Measurements from ENCODE around the gene HSD17B12. TPM values are rescaled to one million over a fixed set of nuclear protein-coding genes. Genes with fewer than 3 reads are reported as not detected.

Gene HSD17B12
- total and polyA plus RNA-seq, 2 of the 13 experiments (the other 11 are each of a cell fraction or from before 2014, with no cell fraction given): 50.3 to 117 TPM

GRCh38 chr11:43823851-43824250 is 143.3 kb downstream of the HSD17B12 start:
- intact Hi-C loops (cut with micrococcal nuclease; ENCODE audit: unreplicated experiment) (no loop called here), in situ Hi-C loops (cut with HindIII; ENCODE audit: extremely low pct_ligation_motif_present, low pct_unique_long_range_greater_than_20kb) (no loop called here)
- 76% methylated on average over 5 of the region's 5 CpGs for WGBS (ENCODE audit: low lambda C conversion rate)
- H3K9me3 ChIP-seq (ENCODE audit: low read length): no peaks in the 10 kb centered on the region
- no peak overlapping the region for H2AFZ ChIP-seq (ENCODE audit: low read length)
- no peaks in the 10 kb centered on the region for H3K27me3 ChIP-seq (ENCODE audit: control insufficient read depth in 1 of 2, insufficient read depth in 2 of 2, low read length in 2 of 2)
- ATAC-seq (no peak; the same call in 2 of the 3 replicates), FAIRE-seq (no peak), DNase-seq (ENCODE audit: low spot score) (no peak)
- H3K4me3 ChIP-seq (replicated peaks in 1 of 3; ENCODE audit: insufficient read depth in 1 of 3, low read depth in 2 of 3, low read length in 3 of 3): no peak overlapping the region
- TF ChIP-seq PRDM10 (CRISPR knock-in tag; IDR thresholded peaks at IDR 0.05; ENCODE audit: low read depth) (no peak), ZNF263 (CRISPR knock-in tag; IDR thresholded peaks at IDR 0.05) (no peak), TBX3 (IDR thresholded peaks at IDR 0.05; ENCODE audit: borderline replicate concordance) (no peak), ZNF354B (CRISPR knock-in tag; IDR thresholded peaks at IDR 0.05) (no peak), KLF15 (CRISPR knock-in tag; IDR thresholded peaks at IDR 0.05; ENCODE audit: borderline replicate concordance) (no peak), BHLHE40 (IDR thresholded peaks at IDR 0.05; ENCODE audit: low read length) (no peak), NFKB2 (CRISPR knock-in tag; IDR thresholded peaks at IDR 0.05; ENCODE audit: borderline replicate concordance) (no peak), ZNF749 (CRISPR knock-in tag; IDR thresholded peaks at IDR 0.05; ENCODE audit: borderline replicate concordance) (no peak), POGZ (CRISPR knock-in tag; IDR thresholded peaks at IDR 0.05) (no peak), ZNF512B (CRISPR knock-in tag; IDR thresholded peaks at IDR 0.05; ENCODE audit: borderline replicate concordance) (no peak), TBX2 (CRISPR knock-in tag; IDR thresholded peaks at IDR 0.05; ENCODE audit: borderline replicate concordance) (no peak), ZNF704 (CRISPR knock-in tag; IDR thresholded peaks at IDR 0.05; ENCODE audit: borderline replicate concordance) (no peak), ZNF557 (CRISPR knock-in tag; IDR thresholded peaks at IDR 0.05) (no peak)
- peaks cover 2 to 20% of the 10 kb centered on the region in 2 experiments; a peak in 3 of 5 replicates for H3K36me3 ChIP-seq (replicated peaks in 1 of 2; ENCODE audit: control insufficient read depth in 1 of 2, insufficient read depth in 2 of 2, low read length in 2 of 2)
- H3K4me2 ChIP-seq (ENCODE audit: low read depth, low read length): no peak overlapping the region
- H3K79me2 ChIP-seq (ENCODE audit: insufficient read depth, low read length): no peaks in the 10 kb centered on the region
- H3K4me1 ChIP-seq (ENCODE audit: insufficient read depth, low read length): no peaks in the 10 kb centered on the region
- H3K27ac ChIP-seq (ENCODE audit: extremely low read length, insufficient read depth, low read length): no peak overlapping the region
- no peak overlapping the region for H3K9ac ChIP-seq (ENCODE audit: insufficient read depth, low read depth, low read length)
- ChIA-PET POLR2A (no interaction called here), CTCF (ENCODE audit: low intra/inter-chr PET ratio, low total read pairs) (interaction anchor here (3.1 kb wide), 1 partner anchor 27 kb away, joined by 19 read pairs; no protein-coding TSS in a partner anchor)
- no peaks in the 10 kb centered on the region; the same call in 1 of the 2 replicates for H4K20me1 ChIP-seq (ENCODE audit: insufficient read depth, low read length)
- no TSS peak for BruUV-seq (replicated peaks)
